IMR-90 (cell line): ENCODE results near the gene GMNN. TPM values are rescaled to one million over a fixed set of nuclear protein-coding genes. Genes with fewer than 3 reads are reported as not detected.
A peak's percentile ranks its signal among the peaks of the same experiment; 100 is the strongest.

Source experiments
- ATAC-seq: fragments of 200-7000 bp; cut with Tn5 transposase; 2 replicates; pipeline ENCODE4 v1.9.1; 2020; ENCODE audit warnings: low read depth, mild to moderate bottlenecking, moderate library complexity
- BruUV-seq: library from RNA; stranded (reverse); fragments of 400-500 nt; replicated peaks from 2 replicates; lab custom pipeline; 2021; lab: Mats Ljungman, UMichigan
- CTCF ChIA-PET: fragments of 300-600 bp; formaldehyde crosslinking; extraction: SDS; loops from one replicate; lab custom pipeline; 2021; ENCODE audit warnings: antibody characterized with exemption; lab: Yijun Ruan, JAX
- POLR2A ChIA-PET: fragments of 300-600 bp; sonication (Branson Sonifier 250); formaldehyde crosslinking; loops from one replicate; lab custom pipeline; 2022; ENCODE audit warnings: antibody characterized with exemption; ENCODE audit not compliant: unreplicated experiment; lab: Charles Lee
- DNase-seq: peaks from one replicate; pipeline ENCODE4 v3.0.0; 2013
- H2AFZ ChIP-seq: replicated peaks from 2 replicates; pipeline ENCODE3; 2013; ENCODE audit warnings: low read length, mild to moderate bottlenecking; ENCODE audit not compliant: poor library complexity
- H2AK5ac ChIP-seq: 2 replicates; pipeline ENCODE4 v1.6.1; 2013; ENCODE audit warnings: low read depth, low read length, inconsistent platforms
- H2AK9ac ChIP-seq: replicated peaks from 2 replicates; pipeline ENCODE3; 2013; ENCODE audit warnings: mild to moderate bottlenecking, low read depth, low read length, moderate library complexity; ENCODE audit not compliant: poor library complexity
- H2BK120ac ChIP-seq: 2 replicates; pipeline ENCODE4 v1.6.1; 2013; ENCODE audit warnings: low read depth, low read length, inconsistent platforms
- H2BK15ac ChIP-seq: 3 replicates; pipeline ENCODE4 v1.6.1; 2013; ENCODE audit warnings: low read depth, low read length, inconsistent platforms
- H2BK20ac ChIP-seq: 2 replicates; pipeline ENCODE4 v1.6.1; 2013; ENCODE audit warnings: low read depth, mild to moderate bottlenecking, inconsistent platforms, low read length, moderate library complexity
- H2BK5ac ChIP-seq: 2 replicates; pipeline ENCODE4 v1.6.1; 2013; ENCODE audit warnings: mild to moderate bottlenecking, low read depth, low read length, inconsistent platforms; ENCODE audit not compliant: poor library complexity, severe bottlenecking
- H3K14ac ChIP-seq: replicated peaks from 2 replicates; pipeline ENCODE4 v1.6.1; 2013; ENCODE audit warnings: low read depth, low read length, inconsistent platforms
- H3K18ac ChIP-seq: 2 replicates; pipeline ENCODE4 v1.6.1; 2013; ENCODE audit warnings: low read depth, low read length, control low read depth
- H3K23ac ChIP-seq: 2 replicates; pipeline ENCODE4 v1.6.1; 2013; ENCODE audit warnings: low read depth, low read length, inconsistent platforms
- H3K27ac ChIP-seq: 2 replicates; pipeline ENCODE4 v1.5.1; 2013; ENCODE audit warnings: mild to moderate bottlenecking, control low read depth, low read length; ENCODE audit not compliant: insufficient read depth
- H3K27me3 ChIP-seq: 2 replicates; pipeline ENCODE4 v1.6.1; 2013; ENCODE audit warnings: low read length; ENCODE audit not compliant: control insufficient read depth, insufficient read depth
- H3K36me3 ChIP-seq: 2 replicates; pipeline ENCODE4 v1.6.1; 2013; ENCODE audit warnings: low read length, mixed read lengths; ENCODE audit not compliant: control insufficient read depth, insufficient read depth
- H3K4ac ChIP-seq: 2 replicates; pipeline ENCODE4 v1.6.1; 2013; ENCODE audit warnings: low read depth, low read length, inconsistent platforms
- H3K4me1 ChIP-seq: 2 replicates; pipeline ENCODE4 v1.6.1; 2013; ENCODE audit warnings: low read length, mixed read lengths; ENCODE audit not compliant: control insufficient read depth, insufficient read depth
- H3K4me2 ChIP-seq: 2 replicates; pipeline ENCODE4 v1.6.1; 2013; ENCODE audit warnings: low read depth, mild to moderate bottlenecking, control low read depth, low read length, moderate library complexity
- H3K4me3 ChIP-seq: 2 replicates; pipeline ENCODE4 v1.5.1; 2013; ENCODE audit warnings: low read depth, mild to moderate bottlenecking, control low read depth, low read length, moderate library complexity; ENCODE audit not compliant: insufficient read depth
- H3K56ac ChIP-seq: 2 replicates; pipeline ENCODE4 v1.6.1; 2013; ENCODE audit warnings: low read length, inconsistent platforms; ENCODE audit not compliant: insufficient read depth; ENCODE audit errors: extremely low read depth
- H3K79me1 ChIP-seq, 2 experiments: 2 replicates each; pipeline ENCODE4 v1.6.1; 2013; ENCODE audit warnings: low read length in 2 of 2, inconsistent platforms in 1 of 2, low read depth in 1 of 2
- H3K9ac ChIP-seq: 2 replicates; pipeline ENCODE4 v1.6.1; 2013; ENCODE audit warnings: low read depth, low read length, control low read depth
- H3K9me1 ChIP-seq: 2 replicates; pipeline ENCODE4 v1.6.1; 2013; ENCODE audit warnings: low read length, inconsistent platforms; ENCODE audit not compliant: insufficient read depth
- H3K9me3 ChIP-seq: 2 replicates; pipeline ENCODE4 v1.6.1; 2013; ENCODE audit warnings: low read length; ENCODE audit not compliant: control insufficient read depth, insufficient read depth
- H4K20me1 ChIP-seq: 2 replicates; pipeline ENCODE4 v1.6.1; 2013; ENCODE audit warnings: low read length, inconsistent platforms; ENCODE audit not compliant: insufficient read depth
- H4K5ac ChIP-seq: 2 replicates; pipeline ENCODE4 v1.6.1; 2013; ENCODE audit warnings: mild to moderate bottlenecking, low read depth, low read length, control low read depth
- H4K8ac ChIP-seq, 2 experiments: 2 replicates each; pipeline ENCODE4 v1.6.1; 2013; ENCODE audit warnings: low read depth in 2 of 2, low read length in 2 of 2, control low read depth in 1 of 2, inconsistent platforms in 1 of 2
- H4K91ac ChIP-seq: 2 replicates; pipeline ENCODE4 v1.6.1; 2013; ENCODE audit warnings: low read depth, low read length, inconsistent platforms; ENCODE audit not compliant: insufficient read depth
- BHLHE40 ChIP-seq: fragments of 150-350 bp; IDR thresholded peaks from 2 replicates; pipeline ENCODE4 v1.6.1; 2016; ENCODE audit warnings: mild to moderate bottlenecking, low read depth, low read length
- CHD1 ChIP-seq: IDR thresholded peaks from 2 replicates; pipeline ENCODE4 v1.6.1; 2012; ENCODE audit warnings: low read depth, low read length, improper control_type of control experiment
- CTCF ChIP-seq: conservative IDR thresholded peaks from 2 replicates; pipeline ENCODE4 v1.5.1; 2012; ENCODE audit warnings: mild to moderate bottlenecking, low read depth, low read length, improper control_type of control experiment
- ELK1 ChIP-seq: fragments of 150-350 bp; IDR thresholded peaks from 2 replicates; pipeline ENCODE4 v1.6.1; 2016; ENCODE audit warnings: low read depth, mild to moderate bottlenecking, low read length, moderate library complexity, borderline replicate concordance
- MAFK ChIP-seq: IDR thresholded peaks from 2 replicates; pipeline ENCODE4 v1.6.1; 2012; ENCODE audit warnings: low read depth, low read length, improper control_type of control experiment
- MAZ ChIP-seq: IDR thresholded peaks from 2 replicates; pipeline ENCODE4 v1.6.1; 2012; ENCODE audit warnings: low read depth, mild to moderate bottlenecking, low read length, improper control_type of control experiment, moderate library complexity, borderline replicate concordance
- MXI1 ChIP-seq: IDR thresholded peaks from 2 replicates; pipeline ENCODE4 v1.6.1; 2012; ENCODE audit warnings: low read depth, mild to moderate bottlenecking, low read length, moderate library complexity, borderline replicate concordance
- NFE2L2 ChIP-seq: fragments of 150-350 bp; IDR thresholded peaks from 2 replicates; pipeline ENCODE4 v1.6.1; 2016; ENCODE audit warnings: low read depth, mild to moderate bottlenecking, low read length
- POLR2A ChIP-seq: IDR thresholded peaks from 2 replicates; pipeline ENCODE4 v1.6.1; 2012; ENCODE audit warnings: mild to moderate bottlenecking, low read depth, low read length
- RAD21 ChIP-seq: IDR thresholded peaks from 2 replicates; pipeline ENCODE4 v1.6.1; 2012; ENCODE audit warnings: low read length, improper control_type of control experiment
- RCOR1 ChIP-seq: IDR thresholded peaks from 2 replicates; pipeline ENCODE4 v1.6.1; 2012; ENCODE audit warnings: mild to moderate bottlenecking, low read length, improper control_type of control experiment; ENCODE audit not compliant: insufficient replicate concordance
- RFX5 ChIP-seq: IDR thresholded peaks from 2 replicates; pipeline ENCODE4 v1.8.0; 2012; ENCODE audit warnings: low read depth, mild to moderate bottlenecking, low read length, moderate library complexity
- SMC3 ChIP-seq: fragments of 150-350 bp; IDR thresholded peaks from 2 replicates; pipeline ENCODE4 v1.6.1; 2016; ENCODE audit warnings: low read depth, mild to moderate bottlenecking, antibody characterized with exemption, low read length, moderate library complexity
- USF2 ChIP-seq: fragments of 150-350 bp; IDR thresholded peaks from 2 replicates; pipeline ENCODE4 v1.6.1; 2017; ENCODE audit warnings: mild to moderate bottlenecking, antibody characterized with exemption, low read length, low read depth
- dilution Hi-C: fragments of 300-500 bp; cut with HindIII; formaldehyde crosslinking; loops from one replicate; pipeline ENCODE4 v1.14.3; 2018; ENCODE audit warnings: low sequenced_read_pairs; ENCODE audit not compliant: unreplicated experiment
- in situ Hi-C: fragments of 300-500 bp; cut with MboI; formaldehyde crosslinking; loops from 3 replicates; pipeline ENCODE4 v1.14.3; 2019; ENCODE audit warnings: low sequenced_read_pairs, inconsistent platforms, mixed read lengths
- intact Hi-C: fragments of 100-400 bp; cut with micrococcal nuclease; formaldehyde crosslinking; loops from 2 replicates; pipeline ENCODE4 v1.10.0; 2022
- polyA plus RNA-seq, 3 experiments: library from polyadenylated mRNA; depleted of rRNA; stranded (reverse); fragments of >200 nt; gene quantifications; 2 replicates each; pipeline ENCODE4 v1.2.3, GENCODE V29; 2012; ENCODE audit warnings: low replicate concordance in 1 of 3
- total RNA-seq: library from RNA; depleted of rRNA; stranded (reverse); fragments of >200 nt; gene quantifications from 2 replicates; pipeline ENCODE4 v1.2.3, GENCODE V29; 2012

Gene GMNN
- total and polyA plus RNA-seq, 2 of the 4 experiments (the other 2 are of a cell fraction) = 19.7 to 22.2 TPM

- no peak overlapping the region for H3K23ac ChIP-seq
- H2AK9ac ChIP-seq = no peak overlapping the region
- no peak overlapping the region for H4K91ac ChIP-seq
- CTCF ChIA-PET = no interaction called here
- dilution Hi-C loops (no loop called here), in situ Hi-C loops (no loop called here), intact Hi-C loops (loop anchor here (5.0 kb wide), 2 partner anchors 73 to 233 kb away; no protein-coding TSS in a partner anchor)
- H3K27ac ChIP-seq = no peak overlapping the region
- H4K20me1 ChIP-seq = peaks cover 11% of the 10 kb centered on the region
- DNase-seq = no peak
- H3K9me3 ChIP-seq = no peaks in the 10 kb centered on the region
- H3K4me2 ChIP-seq = no peak overlapping the region
- H3K36me3 ChIP-seq = peaks cover 2% of the 10 kb centered on the region; the same call in 1 of the 2 replicates
- no peak for ATAC-seq
- H3K27me3 ChIP-seq = no peaks in the 10 kb centered on the region
- TF ChIP-seq RCOR1 (no peak), NFE2L2 (no peak), POLR2A (no peak), RFX5 (no peak), CHD1 (no peak), MAZ (no peak), MAFK (no peak), SMC3 (no peak), BHLHE40 (no peak), ELK1 (no peak), RAD21 (no peak), MXI1 (no peak), CTCF (no peak), USF2 (no peak)
- H3K79me1 ChIP-seq = peaks cover 9 to 21% of the 10 kb centered on the region in 2 experiments; a peak in 1 of 4 replicates
- H2AK5ac ChIP-seq = no peak overlapping the region
- H2BK120ac ChIP-seq = no peak overlapping the region; the same call in 1 of the 2 replicates
- BruUV-seq = no TSS peak
- peaks cover 6% of the 10 kb centered on the region for H3K4me1 ChIP-seq
- POLR2A ChIA-PET = no interaction called here
- no peaks in the 10 kb centered on the region for H3K9me1 ChIP-seq
- no peak overlapping the region for H3K9ac ChIP-seq
- no peak overlapping the region for H2BK20ac ChIP-seq
- H2BK5ac ChIP-seq = peak overlapping the region; percentile 31
- H3K18ac ChIP-seq = no peak overlapping the region
- H3K14ac ChIP-seq = no peak overlapping the region
- H3K4ac ChIP-seq = no peak overlapping the region
- no peak overlapping the region; the same call in 1 of the 2 replicates for H4K5ac ChIP-seq
- peak overlapping the region in 1 of 2 experiments; percentile 49; a peak in 1 of 4 replicates for H4K8ac ChIP-seq
- no peak overlapping the region for H2BK15ac ChIP-seq
- no peak overlapping the region for H3K56ac ChIP-seq
- H2AFZ ChIP-seq = no peak overlapping the region
- H3K4me3 ChIP-seq = no peak overlapping the region
Observed at GRCh38 chr6:24778878-24779277, 4.1 kb downstream of the GMNN start.
